ENCODE measurements around the gene DIS3L2. TPM values are rescaled to one million over a fixed set of nuclear protein-coding genes. Genes with fewer than 3 reads are reported as not detected.
"Not testable (repeated sequence)": the region's sequence is repeated elsewhere in the genome, so short reads cannot be mapped to it uniquely, and the experiment has no call there.

The DIS3L2 gene
- total RNA-seq, 1 donor from 2014 or later, result 53.6 TPM

GRCh38 chr2:232325324-232326273 is 364.1 kb downstream of the DIS3L2 start:
- no peaks in the 10 kb centered on the region for H3K9me3 Mint-ChIP-seq
- H3K4me1 Mint-ChIP-seq (ENCODE audit: unreplicated experiment), result peaks cover 9% of the 10 kb centered on the region
- peak; percentile 82 for TF ChIP-seq CTCF (conservative IDR thresholded peaks at IDR 0.05)

GRCh38 chr2:232326274-232327104 is 365.0 kb downstream of the DIS3L2 start:
- H3K27ac Mint-ChIP-seq, result not testable (repeated sequence)

More at GRCh38 chr2:232325324-232326273, 364.1 kb downstream of the DIS3L2 start:
- no peaks in the 10 kb centered on the region for H3K36me3 Mint-ChIP-seq
- no peak overlapping the region for H3K27ac Mint-ChIP-seq
- H3K4me3 Mint-ChIP-seq, result no peak overlapping the region
- no peaks in the 10 kb centered on the region for H3K27me3 Mint-ChIP-seq
- no peak for DNase-seq (ENCODE audit: extremely low spot score, unreplicated experiment)

GRCh38 chr2:232327105-232328031 is 365.9 kb downstream of the DIS3L2 start:
- peaks cover 8% of the 10 kb centered on the region for H3K4me1 Mint-ChIP-seq (ENCODE audit: unreplicated experiment)
- no peaks in the 10 kb centered on the region for H3K27me3 Mint-ChIP-seq
- DNase-seq (ENCODE audit: extremely low spot score, unreplicated experiment), result peak; percentile 88
- H3K4me3 Mint-ChIP-seq, result no peak overlapping the region
- H3K36me3 Mint-ChIP-seq, result no peaks in the 10 kb centered on the region
- no peaks in the 10 kb centered on the region for H3K9me3 Mint-ChIP-seq
- no peak overlapping the region for H3K27ac Mint-ChIP-seq
- peak; percentile 87 for TF ChIP-seq CTCF (conservative IDR thresholded peaks at IDR 0.05)

More at GRCh38 chr2:232326274-232327104, 365.0 kb downstream of the DIS3L2 start:
- not testable (repeated sequence) for H3K4me1 Mint-ChIP-seq (ENCODE audit: unreplicated experiment); H3K36me3 Mint-ChIP-seq; H3K27me3 Mint-ChIP-seq; DNase-seq (ENCODE audit: extremely low spot score, unreplicated experiment); H3K4me3 Mint-ChIP-seq; H3K9me3 Mint-ChIP-seq
- TF ChIP-seq CTCF (conservative IDR thresholded peaks at IDR 0.05), result peak; percentile 62

- H3K4me3 Mint-ChIP-seq, result no peak overlapping the region
- peaks cover 4% of the 10 kb centered on the region for H3K4me1 Mint-ChIP-seq (ENCODE audit: unreplicated experiment)
- H3K27ac Mint-ChIP-seq, result no peak overlapping the region
- DNase-seq (ENCODE audit: extremely low spot score, unreplicated experiment), result no peak
- no peaks in the 10 kb centered on the region for H3K27me3 Mint-ChIP-seq
- H3K9me3 Mint-ChIP-seq, result no peaks in the 10 kb centered on the region
- TF ChIP-seq CTCF (conservative IDR thresholded peaks at IDR 0.05), result no peak
- no peaks in the 10 kb centered on the region for H3K36me3 Mint-ChIP-seq
Observed at GRCh38 chr2:232328032-232328422, 366.5 kb downstream of the DIS3L2 start.

All from type B pancreatic cell (in vitro differentiated cells).